D721Med (cell line): ENCODE measurements around the gene RYR2.

Experiments
- DNase-seq: peaks from one replicate; pipeline ENCODE4 v3.0.0; 2011; ENCODE audit warnings: low spot score; ENCODE audit not compliant: insufficient read length
- FAIRE-seq: peaks from 2 replicates; lab custom pipeline; 2011; peaks lifted over from hg19 to GRCh38; lab: Jason Lieb, UNC
- TF ChIP-seq, protein P1 (sequence below): IDR thresholded peaks from 2 replicates; pipeline ENCODE4 v1.5.1; 2012; ENCODE audit warnings: mild to moderate bottlenecking, control low read depth; ENCODE audit not compliant: insufficient read depth; ENCODE audit errors: missing control alignments

RYR2 gene

DNA sequence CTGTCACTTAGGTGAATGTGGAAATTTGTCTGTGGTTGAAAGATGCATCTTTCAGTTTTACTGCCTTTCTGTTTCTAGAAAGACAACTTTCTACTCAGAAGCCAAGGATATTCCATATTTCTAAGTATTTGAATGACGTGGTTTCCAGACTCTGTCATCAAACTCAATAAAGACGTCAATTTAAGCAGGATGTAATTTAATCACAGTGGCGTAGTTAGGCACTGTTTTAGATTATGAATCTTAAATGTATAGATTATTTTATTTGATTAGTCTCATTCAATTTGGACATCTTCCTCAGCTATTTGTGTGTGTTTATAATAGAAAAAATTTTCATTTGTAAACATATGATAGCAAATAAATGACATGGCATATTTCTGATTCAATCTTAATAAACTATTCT lies 298.9 kb downstream of the RYR2 start:
- FAIRE-seq (peak; percentile 51), DNase-seq (no peak)
- TF ChIP-seq, protein P1, sequence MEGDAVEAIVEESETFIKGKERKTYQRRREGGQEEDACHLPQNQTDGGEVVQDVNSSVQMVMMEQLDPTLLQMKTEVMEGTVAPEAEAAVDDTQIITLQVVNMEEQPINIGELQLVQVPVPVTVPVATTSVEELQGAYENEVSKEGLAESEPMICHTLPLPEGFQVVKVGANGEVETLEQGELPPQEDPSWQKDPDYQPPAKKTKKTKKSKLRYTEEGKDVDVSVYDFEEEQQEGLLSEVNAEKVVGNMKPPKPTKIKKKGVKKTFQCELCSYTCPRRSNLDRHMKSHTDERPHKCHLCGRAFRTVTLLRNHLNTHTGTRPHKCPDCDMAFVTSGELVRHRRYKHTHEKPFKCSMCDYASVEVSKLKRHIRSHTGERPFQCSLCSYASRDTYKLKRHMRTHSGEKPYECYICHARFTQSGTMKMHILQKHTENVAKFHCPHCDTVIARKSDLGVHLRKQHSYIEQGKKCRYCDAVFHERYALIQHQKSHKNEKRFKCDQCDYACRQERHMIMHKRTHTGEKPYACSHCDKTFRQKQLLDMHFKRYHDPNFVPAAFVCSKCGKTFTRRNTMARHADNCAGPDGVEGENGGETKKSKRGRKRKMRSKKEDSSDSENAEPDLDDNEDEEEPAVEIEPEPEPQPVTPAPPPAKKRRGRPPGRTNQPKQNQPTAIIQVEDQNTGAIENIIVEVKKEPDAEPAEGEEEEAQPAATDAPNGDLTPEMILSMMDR, result no peak

DNA sequence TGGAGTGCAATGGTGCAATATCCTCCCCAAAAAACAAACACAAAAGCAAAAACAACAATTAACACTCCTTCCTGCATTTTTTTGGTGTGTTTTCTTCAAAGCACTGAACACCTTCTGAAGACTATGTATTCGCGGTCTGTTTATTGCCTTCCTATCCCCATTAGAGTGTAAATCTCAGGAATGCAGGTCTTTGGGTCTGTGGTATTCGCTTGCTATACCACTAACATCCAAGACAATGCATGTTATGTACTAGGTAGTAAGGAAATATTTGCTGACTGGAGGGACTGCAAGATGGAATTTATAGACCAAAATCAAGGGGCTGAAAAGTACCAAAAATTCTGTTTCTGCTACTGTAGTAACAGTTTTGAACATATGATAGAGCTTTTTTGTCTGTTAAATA lies 299.4 kb downstream of the RYR2 start:
- FAIRE-seq (no peak), DNase-seq (no peak)
- TF ChIP-seq, protein P1, result no peak

DNA sequence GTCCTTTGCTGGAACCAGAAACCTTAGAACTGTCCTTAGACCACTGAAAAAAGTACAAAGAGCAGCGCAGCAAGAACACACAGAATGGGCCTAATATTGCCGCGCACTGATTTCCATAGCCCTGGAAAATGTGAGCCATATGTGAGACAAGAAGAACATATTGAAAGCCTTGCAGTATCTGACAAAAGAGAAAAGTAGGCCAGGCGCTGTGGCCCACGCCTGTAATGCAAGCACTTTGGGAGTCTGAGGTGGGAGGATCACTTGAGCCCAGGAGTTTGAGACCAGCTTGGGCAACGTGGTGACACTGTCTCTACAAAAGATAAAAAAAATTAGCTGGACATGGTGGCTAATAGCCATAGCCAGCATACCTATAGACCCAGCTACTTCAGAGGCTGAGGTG lies 300.7 kb downstream of the RYR2 start:
- TF ChIP-seq, protein P1, result no peak
- DNase-seq (no peak), FAIRE-seq (no peak)

DNA sequence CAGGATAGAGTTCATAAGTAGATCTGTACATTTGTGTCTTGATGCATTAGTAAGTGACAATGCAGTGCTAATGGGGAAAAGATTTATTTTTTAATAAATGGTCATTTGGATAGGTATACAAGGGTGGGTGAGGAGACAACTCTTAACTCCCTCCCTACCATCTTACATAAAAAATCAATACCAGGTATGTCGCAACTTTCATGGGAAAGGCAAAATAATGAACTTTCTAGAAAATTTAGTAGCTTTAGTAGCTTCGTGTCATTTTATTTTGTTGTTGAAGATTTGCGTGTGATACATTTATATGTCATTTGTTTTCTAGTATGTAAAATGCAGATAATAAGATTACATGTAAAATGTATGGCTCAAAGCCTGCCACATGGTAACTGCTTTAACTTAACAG lies 310.8 kb downstream of the RYR2 start:
- no peak for DNase-seq
- TF ChIP-seq, protein P1, result no peak
- peak; percentile 56 for FAIRE-seq

DNA sequence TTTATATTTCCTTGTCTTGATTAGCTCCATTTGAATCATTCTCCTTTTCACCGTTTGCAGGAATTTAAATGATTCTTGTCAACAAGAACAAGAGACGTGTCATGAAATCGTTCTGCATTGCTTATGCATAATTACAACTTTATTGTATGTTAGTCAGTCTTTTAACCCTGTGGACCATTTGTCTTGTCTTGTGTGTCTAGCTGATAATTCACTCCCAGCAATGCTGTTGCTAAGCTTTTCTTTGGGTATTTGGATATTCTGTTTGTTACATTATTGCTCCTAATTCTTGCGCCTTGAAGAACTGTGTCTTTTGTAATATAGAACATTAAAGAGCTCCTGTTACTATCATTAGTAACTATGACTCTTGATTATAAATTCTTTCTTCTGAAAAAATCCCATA lies 311.9 kb downstream of the RYR2 start:
- FAIRE-seq (peak; percentile 77), DNase-seq (no peak)
- TF ChIP-seq, protein P1, result no peak

DNA sequence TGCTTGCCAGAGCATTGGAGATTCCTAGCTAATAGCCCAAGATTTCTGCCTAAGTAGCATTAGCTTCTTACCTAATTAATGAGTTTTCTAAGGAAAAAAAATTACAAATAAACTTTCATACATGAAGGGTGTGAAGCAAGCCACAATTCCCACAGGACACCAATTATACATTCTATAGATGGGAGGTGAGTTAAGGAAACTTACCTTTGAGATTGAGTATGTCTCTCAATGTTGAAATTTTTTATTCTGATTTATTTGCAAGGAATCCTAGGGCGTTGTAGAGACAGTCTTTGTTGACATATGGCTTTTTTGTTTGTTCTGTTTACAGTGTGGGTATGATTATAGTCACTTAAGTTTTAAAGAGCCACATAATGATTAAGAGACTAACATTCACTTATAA lies 313.0 kb downstream of the RYR2 start:
- FAIRE-seq (peak; percentile 46), DNase-seq (no peak)
- TF ChIP-seq, protein P1, result no peak

DNA sequence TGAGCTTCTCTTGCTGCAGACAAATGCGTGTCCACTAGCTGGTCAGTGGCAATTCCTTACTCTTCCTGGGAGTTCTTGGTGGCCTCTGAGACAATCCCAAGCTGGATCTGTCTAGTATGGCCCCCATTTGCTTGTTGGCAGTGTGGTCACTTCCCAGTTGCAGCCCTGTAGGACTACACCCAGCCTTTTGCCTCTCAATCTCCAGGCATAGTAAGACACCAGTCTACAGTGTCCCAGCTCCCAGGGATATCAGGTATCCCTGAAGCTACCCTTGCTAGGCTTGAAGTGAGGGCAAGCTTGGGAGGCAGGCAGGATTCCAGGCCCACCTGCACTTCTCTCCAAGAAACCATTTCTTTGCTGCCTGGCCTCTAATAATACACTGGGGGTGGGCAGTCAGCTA lies 316.6 kb downstream of the RYR2 start:
- no peak for DNase-seq
- FAIRE-seq, result no peak
- TF ChIP-seq, protein P1, result no peak
